GM12878 (cell line): ENCODE results near the gene ULK4. TPM values are rescaled to one million over a fixed set of nuclear protein-coding genes. Genes with fewer than 3 reads are reported as not detected.

Source experiments
- ATAC-seq: fragments of 200-7000 bp; cut with Tn5 transposase; 3 replicates; pipeline ENCODE4 v1.9.1; 2020; ENCODE audit warnings: mild to moderate bottlenecking, moderate library complexity
- BruUV-seq: library from RNA; stranded (reverse); fragments of 400-500 nt; replicated peaks from 2 replicates; lab custom pipeline; 2021; lab: Mats Ljungman, UMichigan
- CTCF ChIA-PET: fragments of 300-600 bp; sonication (Branson Sonifier 250); formaldehyde crosslinking; extraction: SDS; loops from one replicate; lab custom pipeline; 2021; ENCODE audit warnings: inconsistent platforms; lab: Yijun Ruan, JAX
- POLR2A ChIA-PET: fragments of 350-600 bp; formaldehyde crosslinking; extraction: SDS; loops from one replicate; lab custom pipeline; 2021; ENCODE audit warnings: inconsistent platforms; lab: Charles Lee
- RAD21 ChIA-PET: fragments of 300-600 bp; sonication (Branson Sonifier 250); formaldehyde crosslinking; loops from one replicate; lab custom pipeline; 2023; ENCODE audit warnings: antibody characterized with exemption; ENCODE audit not compliant: unreplicated experiment; lab: Charles Lee
- SMC1A ChIA-PET: fragments of 300-600 bp; sonication (Branson Sonifier 250); formaldehyde crosslinking; loops from one replicate; lab custom pipeline; 2023; ENCODE audit not compliant: unreplicated experiment, uncharacterized antibody; lab: Charles Lee
- DNase-seq: peaks from one replicate; pipeline ENCODE4 v3.0.0-alpha.2; 2011; ENCODE audit warnings: low read depth, low spot score
- FAIRE-seq: peaks from 3 replicates; lab custom pipeline; 2011; peaks lifted over from hg19 to GRCh38; lab: Jason Lieb, UNC
- H2AFZ ChIP-seq: 2 replicates; pipeline ENCODE4 v1.6.0; 2011; ENCODE audit warnings: low read depth, low read length, control low read depth; ENCODE audit not compliant: control insufficient read depth
- H3K27ac ChIP-seq: 2 replicates; pipeline ENCODE4 v1.5.1; 2011; ENCODE audit warnings: control low read depth; ENCODE audit not compliant: control insufficient read depth, insufficient read depth
- H3K27me3 ChIP-seq, 2 experiments: replicated peaks in 1 of 2; 2 replicates each; pipeline versions ENCODE4 v1.6.0 to v1.6.1; 2011; ENCODE audit warnings: low read length in 1 of 2; ENCODE audit not compliant: control insufficient read depth in 2 of 2, insufficient read depth in 2 of 2
- H3K36me3 ChIP-seq, 2 experiments: 2 replicates each; pipeline ENCODE4 v1.5.1; 2011; ENCODE audit warnings: low read length in 1 of 2; ENCODE audit not compliant: control insufficient read depth in 2 of 2, insufficient read depth in 2 of 2
- H3K4me1 ChIP-seq: 2 replicates; pipeline ENCODE4 v1.6.1; 2011; ENCODE audit warnings: mild to moderate bottlenecking, low read length, moderate library complexity, mixed read lengths; ENCODE audit not compliant: control insufficient read depth, insufficient read depth
- H3K4me2 ChIP-seq: 2 replicates; pipeline ENCODE4 v1.6.0; 2011; ENCODE audit warnings: control low read depth; ENCODE audit not compliant: control insufficient read depth, insufficient read depth
- H3K4me3 ChIP-seq: fragments of 200-600 bp; sonication (generic); 2 replicates; pipeline ENCODE4 v1.5.1; 2016
- H3K79me2 ChIP-seq: 2 replicates; pipeline ENCODE4 v1.6.0; 2011; ENCODE audit warnings: low read length; ENCODE audit not compliant: control insufficient read depth, insufficient read depth
- H3K9ac ChIP-seq: 2 replicates; pipeline ENCODE4 v1.8.0; 2011; ENCODE audit warnings: low read length, control low read depth, mixed read lengths; ENCODE audit not compliant: control insufficient read depth, insufficient read depth
- H3K9me3 ChIP-seq: replicated peaks from 3 replicates; pipeline ENCODE4 v1.5.1; 2011; ENCODE audit warnings: mild to moderate bottlenecking, low read length; ENCODE audit not compliant: control insufficient read depth, insufficient read depth
- H4K20me1 ChIP-seq: 2 replicates; pipeline ENCODE4 v1.6.0; 2011; ENCODE audit not compliant: control insufficient read depth, insufficient read depth
- ATF7 ChIP-seq: fragments of 450-650 bp; IDR thresholded peaks from 2 replicates; pipeline ENCODE4 v1.6.1; 2016; ENCODE audit warnings: low read depth, mild to moderate bottlenecking
- BCL11A ChIP-seq: IDR thresholded peaks from 2 replicates; pipeline ENCODE4 v1.6.1; 2011; ENCODE audit warnings: low read depth, low read length
- CREB1 ChIP-seq: IDR thresholded peaks from 2 replicates; pipeline ENCODE4 v1.6.1; 2012; ENCODE audit warnings: low read depth, mild to moderate bottlenecking, inconsistent platforms
- IKZF2 ChIP-seq, 2 experiments: fragments of 450-650 bp; IDR thresholded peaks; 2 replicates each; pipeline ENCODE4 v1.6.1; 2017; ENCODE audit warnings: mild to moderate bottlenecking in 2 of 2, moderate library complexity in 2 of 2
- MYC ChIP-seq: IDR thresholded peaks from 2 replicates; pipeline ENCODE4 v1.6.1; 2011; ENCODE audit warnings: mild to moderate bottlenecking, low read length, moderate library complexity, inconsistent platforms; ENCODE audit not compliant: insufficient read depth, insufficient replicate concordance, insufficient read length, severe bottlenecking
- NFIC ChIP-seq: IDR thresholded peaks from 2 replicates; pipeline ENCODE4 v1.6.1; 2012; ENCODE audit warnings: low read depth, mild to moderate bottlenecking, inconsistent platforms, low read length, moderate library complexity
- RFX5 ChIP-seq: IDR thresholded peaks from 2 replicates; pipeline ENCODE4 v1.6.1; 2011; ENCODE audit warnings: low read depth, low read length, improper control_type of control experiment
- SIX5 ChIP-seq: IDR thresholded peaks from 2 replicates; pipeline ENCODE4 v1.6.1; 2011; ENCODE audit warnings: mild to moderate bottlenecking, low read depth, low read length, moderate library complexity; ENCODE audit not compliant: severe bottlenecking
- SREBF1 ChIP-seq: IDR thresholded peaks from 2 replicates; pipeline ENCODE4 v1.6.1; 2012; ENCODE audit warnings: mild to moderate bottlenecking, low read length
- SRF ChIP-seq, 2 experiments: IDR thresholded peaks; 2 replicates each; pipeline ENCODE4 v1.6.1; 2011; ENCODE audit warnings: low read depth in 2 of 2, low read length in 2 of 2, mild to moderate bottlenecking in 1 of 2, moderate library complexity in 1 of 2
- TBL1XR1 ChIP-seq: IDR thresholded peaks from 2 replicates; pipeline ENCODE4 v1.6.1; 2012; ENCODE audit warnings: low read depth, low read length, improper control_type of control experiment
- TCF12 ChIP-seq: IDR thresholded peaks from 2 replicates; pipeline ENCODE4 v1.6.1; 2011; ENCODE audit warnings: low read depth, mild to moderate bottlenecking, low read length
- TCF3 ChIP-seq: IDR thresholded peaks from 2 replicates; pipeline ENCODE4 v1.6.1; 2012; ENCODE audit warnings: low read depth, mild to moderate bottlenecking, low read length, borderline replicate concordance; ENCODE audit not compliant: insufficient read depth
- WGBS: methylation state at CpG from one replicate; pipeline ENCODE4 v1.1.6; 2016; ENCODE audit warnings: low lambda C conversion rate; ENCODE audit not compliant: insufficient replicate concordance, insufficient coverage; ENCODE audit errors: missing lambda C conversion rate; 5-methylcytosine and 5-hydroxymethylcytosine counted together
- in situ Hi-C: fragments of 300-500 bp; cut with MboI; formaldehyde crosslinking; loops from 9 replicates; pipeline ENCODE4 v1.14.3; 2018; ENCODE audit warnings: mixed read lengths
- intact Hi-C: fragments of 100-400 bp; cut with micrococcal nuclease; formaldehyde crosslinking; loops from one replicate; pipeline ENCODE4 v1.14.2; 2022; ENCODE audit not compliant: unreplicated experiment
- polyA plus RNA-seq, 11 experiments: library from polyadenylated mRNA; depleted of rRNA in 4 of 11; unstranded in 6 of 11; stranded (reverse) in 5 of 11; fragments of >200 nt; fragmentation: Nextera tagmentation in 4 of 11; fragmentation: Illumina TruSeq in 1 of 11; extraction: Ambion mirVana in 4 of 11; extraction: Trizol in 1 of 11; gene quantifications; 1 replicate in 1 of 11; 2 replicates in 10 of 11; pipeline versions ENCODE4 v1.2.1 to v1.2.3, GENCODE V29; 2011 to 2016; ENCODE audit warnings: inconsistent platforms in 2 of 11, missing spikeins in 2 of 11, low read depth in 1 of 11
- total RNA-seq, 4 experiments: library from RNA; depleted of rRNA in 3 of 4; stranded (reverse); fragments of >200 nt in 3 of 4; fragmentation: Illumina TruSeq in 1 of 4; extraction: Trizol in 1 of 4; gene quantifications; 2 replicates each; pipeline versions ENCODE4 v1.2.1 to v1.2.3, GENCODE V29; 2013 to 2021
- TF ChIP-seq, protein P1 (sequence below): fragments of 450-650 bp; IDR thresholded peaks from 2 replicates; pipeline ENCODE4 v1.6.1; 2018; ENCODE audit warnings: mild to moderate bottlenecking, low read depth, moderate library complexity; ENCODE audit not compliant: partially characterized antibody
- TF ChIP-seq, protein P2 (sequence below): fragments of 450-650 bp; IDR thresholded peaks from 2 replicates; pipeline ENCODE4 v1.6.1; 2016; ENCODE audit warnings: mild to moderate bottlenecking
- TF ChIP-seq, protein P3 (sequence below): fragments of 450-650 bp; IDR thresholded peaks from 2 replicates; pipeline ENCODE4 v1.6.1; 2017; ENCODE audit warnings: mild to moderate bottlenecking, moderate library complexity

The ULK4 gene
- total and polyA plus RNA-seq, 10 of the 15 experiments (the other 5 are each of a cell fraction or from before 2014, with no cell fraction given) = 3.5 to 7.6 (median 6.3) TPM

DNA sequence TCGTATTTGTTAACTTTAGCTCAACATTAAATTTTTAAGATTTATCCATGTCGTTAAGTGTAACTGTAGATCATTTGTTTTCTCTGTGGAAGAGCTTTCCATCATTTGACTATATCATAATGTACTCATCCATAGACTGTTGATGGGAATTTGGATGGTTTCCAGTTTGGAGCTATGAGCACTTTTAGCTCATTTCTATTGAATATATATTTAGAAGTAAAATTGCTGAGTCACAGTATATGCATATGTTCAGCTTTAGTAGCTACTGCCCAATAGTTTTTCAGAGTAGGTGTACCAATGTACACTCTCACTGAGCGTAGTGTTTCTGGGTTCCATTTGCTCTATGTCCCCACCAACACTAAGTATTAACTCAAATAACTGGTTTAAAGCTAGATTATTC, 263.0 kb downstream of the ULK4 start:
- Histone ChIP-seq H3K9ac (no peak overlapping the region), H3K4me1 (no peaks in the 10 kb centered on the region), H4K20me1 (no peaks in the 10 kb centered on the region), H3K27ac (no peak overlapping the region), H3K4me2 (no peak overlapping the region), H3K79me2 (no peaks in the 10 kb centered on the region), H3K27me3 (no peaks in the 10 kb centered on the region), H3K9me3 (no peaks in the 10 kb centered on the region), H3K4me3 (no peak overlapping the region), H2AFZ (no peak overlapping the region), H3K36me3 (no peaks in the 10 kb centered on the region)
- no TSS peak for BruUV-seq
- no peak for ATAC-seq
- ChIA-PET SMC1A (interaction anchor here (1.2 kb wide), 1 partner anchor 16 kb away, joined by 3 read pairs; no protein-coding TSS in a partner anchor), POLR2A (no interaction called here), CTCF (interaction anchor here (0.8 to 1.3 kb wide), 2 partner anchors 15 to 853 kb away, joined by 3 to 4 read pairs; no protein-coding TSS in a partner anchor), RAD21 (no interaction called here)
- DNase-seq = no peak
- no peak for FAIRE-seq
- WGBS = 78% methylated on average over 3 of the region's 3 CpGs
- intact Hi-C loops (loop anchor here (5.0 kb wide), 1 partner anchor 183 kb away; no protein-coding TSS in a partner anchor), in situ Hi-C loops (no loop called here)
- TF ChIP-seq, protein P1, sequence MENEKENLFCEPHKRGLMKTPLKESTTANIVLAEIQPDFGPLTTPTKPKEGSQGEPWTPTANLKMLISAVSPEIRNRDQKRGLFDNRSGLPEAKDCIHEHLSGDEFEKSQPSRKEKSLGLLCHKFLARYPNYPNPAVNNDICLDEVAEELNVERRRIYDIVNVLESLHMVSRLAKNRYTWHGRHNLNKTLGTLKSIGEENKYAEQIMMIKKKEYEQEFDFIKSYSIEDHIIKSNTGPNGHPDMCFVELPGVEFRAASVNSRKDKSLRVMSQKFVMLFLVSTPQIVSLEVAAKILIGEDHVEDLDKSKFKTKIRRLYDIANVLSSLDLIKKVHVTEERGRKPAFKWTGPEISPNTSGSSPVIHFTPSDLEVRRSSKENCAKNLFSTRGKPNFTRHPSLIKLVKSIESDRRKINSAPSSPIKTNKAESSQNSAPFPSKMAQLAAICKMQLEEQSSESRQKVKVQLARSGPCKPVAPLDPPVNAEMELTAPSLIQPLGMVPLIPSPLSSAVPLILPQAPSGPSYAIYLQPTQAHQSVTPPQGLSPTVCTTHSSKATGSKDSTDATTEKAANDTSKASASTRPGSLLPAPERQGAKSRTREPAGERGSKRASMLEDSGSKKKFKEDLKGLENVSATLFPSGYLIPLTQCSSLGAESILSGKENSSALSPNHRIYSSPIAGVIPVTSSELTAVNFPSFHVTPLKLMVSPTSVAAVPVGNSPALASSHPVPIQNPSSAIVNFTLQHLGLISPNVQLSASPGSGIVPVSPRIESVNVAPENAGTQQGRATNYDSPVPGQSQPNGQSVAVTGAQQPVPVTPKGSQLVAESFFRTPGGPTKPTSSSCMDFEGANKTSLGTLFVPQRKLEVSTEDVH = no peak
- TF ChIP-seq ATF7 = no peak
- TF ChIP-seq NFIC = no peak
- no peak for TF ChIP-seq TCF12
- no peak for TF ChIP-seq SIX5
- TF ChIP-seq RFX5 = no peak
- no peak for TF ChIP-seq TCF3
- TF ChIP-seq IKZF2 (IDR thresholded peaks at IDR 0.05) = no peak
- TF ChIP-seq, protein P2, sequence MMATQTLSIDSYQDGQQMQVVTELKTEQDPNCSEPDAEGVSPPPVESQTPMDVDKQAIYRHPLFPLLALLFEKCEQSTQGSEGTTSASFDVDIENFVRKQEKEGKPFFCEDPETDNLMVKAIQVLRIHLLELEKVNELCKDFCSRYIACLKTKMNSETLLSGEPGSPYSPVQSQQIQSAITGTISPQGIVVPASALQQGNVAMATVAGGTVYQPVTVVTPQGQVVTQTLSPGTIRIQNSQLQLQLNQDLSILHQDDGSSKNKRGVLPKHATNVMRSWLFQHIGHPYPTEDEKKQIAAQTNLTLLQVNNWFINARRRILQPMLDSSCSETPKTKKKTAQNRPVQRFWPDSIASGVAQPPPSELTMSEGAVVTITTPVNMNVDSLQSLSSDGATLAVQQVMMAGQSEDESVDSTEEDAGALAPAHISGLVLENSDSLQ = no peak
- TF ChIP-seq SREBF1 = no peak
- TF ChIP-seq MYC = no peak
- TF ChIP-seq, protein P3, sequence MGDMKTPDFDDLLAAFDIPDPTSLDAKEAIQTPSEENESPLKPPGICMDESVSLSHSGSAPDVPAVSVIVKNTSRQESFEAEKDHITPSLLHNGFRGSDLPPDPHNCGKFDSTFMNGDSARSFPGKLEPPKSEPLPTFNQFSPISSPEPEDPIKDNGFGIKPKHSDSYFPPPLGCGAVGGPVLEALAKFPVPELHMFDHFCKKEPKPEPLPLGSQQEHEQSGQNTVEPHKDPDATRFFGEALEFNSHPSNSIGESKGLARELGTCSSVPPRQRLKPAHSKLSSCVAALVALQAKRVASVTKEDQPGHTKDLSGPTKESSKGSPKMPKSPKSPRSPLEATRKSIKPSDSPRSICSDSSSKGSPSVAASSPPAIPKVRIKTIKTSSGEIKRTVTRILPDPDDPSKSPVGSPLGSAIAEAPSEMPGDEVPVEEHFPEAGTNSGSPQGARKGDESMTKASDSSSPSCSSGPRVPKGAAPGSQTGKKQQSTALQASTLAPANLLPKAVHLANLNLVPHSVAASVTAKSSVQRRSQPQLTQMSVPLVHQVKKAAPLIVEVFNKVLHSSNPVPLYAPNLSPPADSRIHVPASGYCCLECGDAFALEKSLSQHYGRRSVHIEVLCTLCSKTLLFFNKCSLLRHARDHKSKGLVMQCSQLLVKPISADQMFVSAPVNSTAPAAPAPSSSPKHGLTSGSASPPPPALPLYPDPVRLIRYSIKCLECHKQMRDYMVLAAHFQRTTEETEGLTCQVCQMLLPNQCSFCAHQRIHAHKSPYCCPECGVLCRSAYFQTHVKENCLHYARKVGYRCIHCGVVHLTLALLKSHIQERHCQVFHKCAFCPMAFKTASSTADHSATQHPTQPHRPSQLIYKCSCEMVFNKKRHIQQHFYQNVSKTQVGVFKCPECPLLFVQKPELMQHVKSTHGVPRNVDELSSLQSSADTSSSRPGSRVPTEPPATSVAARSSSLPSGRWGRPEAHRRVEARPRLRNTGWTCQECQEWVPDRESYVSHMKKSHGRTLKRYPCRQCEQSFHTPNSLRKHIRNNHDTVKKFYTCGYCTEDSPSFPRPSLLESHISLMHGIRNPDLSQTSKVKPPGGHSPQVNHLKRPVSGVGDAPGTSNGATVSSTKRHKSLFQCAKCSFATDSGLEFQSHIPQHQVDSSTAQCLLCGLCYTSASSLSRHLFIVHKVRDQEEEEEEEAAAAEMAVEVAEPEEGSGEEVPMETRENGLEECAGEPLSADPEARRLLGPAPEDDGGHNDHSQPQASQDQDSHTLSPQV = no peak
- TF ChIP-seq BCL11A = no peak
- TF ChIP-seq SRF (IDR thresholded peaks at IDR 0.05; ENCODE audit: low read depth in 2 of 2, low read length in 2 of 2) = no peak
- no peak for TF ChIP-seq CREB1
- no peak for TF ChIP-seq TBL1XR1
